Tibial artery (tissue), 4 donors: Measurements from ENCODE around the gene PLEKHF1.

Experiments used
- DNase-seq, 2 donors: peaks; one replicate each; pipeline ENCODE4 v3.0.0-alpha.2; 2019
- H3K27ac ChIP-seq, 2 donors: fragments of 200-600 bp; sonication (generic) in 1 of 2; 1 replicate in 1 of 2; 2 replicates in 1 of 2; pipeline ENCODE4 v1.5.1; 2018 to 2019; ENCODE audit warnings: mild to moderate bottlenecking in 1 of 2
- H3K27me3 ChIP-seq, 2 donors: fragments of 200-600 bp; sonication (generic) in 1 of 2; one replicate each; pipeline versions ENCODE4 v1.5.1 to v1.6.0; 2016 to 2019
- H3K36me3 ChIP-seq, 3 donors: fragments of 200-600 bp; sonication (generic) in 2 of 3; one replicate each; pipeline ENCODE4 v1.5.1; 2016 to 2019; ENCODE audit warnings: mild to moderate bottlenecking in 2 of 3
- H3K4me1 ChIP-seq, 4 donors: fragments of 200-600 bp; sonication (generic) in 2 of 4; 1 replicate in 3 of 4; 2 replicates in 1 of 4; pipeline ENCODE4 v1.5.1; 2016 to 2019
- H3K4me3 ChIP-seq, 2 donors: fragments of 200-600 bp; sonication (generic) in 1 of 2; 1 replicate in 1 of 2; 2 replicates in 1 of 2; pipeline ENCODE4 v1.5.1; 2018 to 2019; ENCODE audit warnings: mild to moderate bottlenecking in 2 of 2
- H3K9me3 ChIP-seq, 3 donors: fragments of 200-600 bp; sonication (generic) in 1 of 3; one replicate each; pipeline ENCODE4 v1.5.1; 2016 to 2019
- intact Hi-C: fragments of 100-400 bp; cut with DNase I; formaldehyde crosslinking; loops from one replicate; pipeline ENCODE4 v1.15.0; 2023; ENCODE audit warnings: low total_unique reads
- TF ChIP-seq, protein P1 (sequence below), 2 experiments: fragments of 200-600 bp in 1 of 2; fragments of 450-650 bp in 1 of 2; IDR thresholded peaks; one replicate each; pipeline ENCODE4 v1.5.1; 2017 to 2019; ENCODE audit warnings: antibody characterized with exemption in 2 of 2, mild to moderate bottlenecking in 1 of 2, moderate library complexity in 1 of 2

Gene PLEKHF1

DNA sequence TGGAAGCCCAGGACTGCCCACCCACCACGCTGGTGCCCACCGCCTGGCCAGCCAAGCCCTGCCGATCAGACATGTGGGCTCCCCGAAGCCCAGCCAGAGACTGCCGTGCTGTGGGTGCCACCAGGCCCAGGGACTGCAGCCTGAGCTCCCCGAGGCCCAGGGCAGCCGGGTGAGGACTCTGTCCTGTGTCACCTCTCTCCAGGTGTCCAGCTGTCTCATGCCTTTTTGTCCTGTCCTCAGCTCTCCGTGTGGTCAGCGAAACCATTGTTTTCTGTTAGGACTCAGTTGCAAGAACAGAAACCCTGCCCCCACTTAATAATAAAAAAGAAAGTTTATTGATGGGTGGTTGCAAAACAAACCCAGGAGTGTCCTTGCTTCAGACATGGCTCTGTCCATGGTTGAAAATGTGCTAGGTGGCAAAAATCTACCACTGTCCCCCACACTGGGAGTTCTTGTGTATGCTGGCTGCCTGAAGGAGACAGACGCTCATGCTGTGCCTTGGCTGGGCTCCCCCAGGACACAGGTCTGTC, 9.9 kb downstream of the PLEKHF1 start:
- Histone ChIP-seq H3K4me1 (peaks cover 0 to 71% (median 37%) of the 10 kb centered on the region in 4 donors), H3K4me3 (no peak overlapping the region)

GRCh38 chr19:29675650-29676186, 10.5 kb downstream of the PLEKHF1 start:
- H3K9me3 ChIP-seq: no peaks in the 10 kb centered on the region
- intact Hi-C loops: no loop called here
- peak in 1 of 2 donors; percentile 48 for DNase-seq
- peaks cover 22 to 54% (median 48%) of the 10 kb centered on the region in 3 donors for H3K36me3 ChIP-seq
- H3K27ac ChIP-seq: no peak overlapping the region
- H3K4me3 ChIP-seq: no peak overlapping the region
- TF ChIP-seq, protein P1, sequence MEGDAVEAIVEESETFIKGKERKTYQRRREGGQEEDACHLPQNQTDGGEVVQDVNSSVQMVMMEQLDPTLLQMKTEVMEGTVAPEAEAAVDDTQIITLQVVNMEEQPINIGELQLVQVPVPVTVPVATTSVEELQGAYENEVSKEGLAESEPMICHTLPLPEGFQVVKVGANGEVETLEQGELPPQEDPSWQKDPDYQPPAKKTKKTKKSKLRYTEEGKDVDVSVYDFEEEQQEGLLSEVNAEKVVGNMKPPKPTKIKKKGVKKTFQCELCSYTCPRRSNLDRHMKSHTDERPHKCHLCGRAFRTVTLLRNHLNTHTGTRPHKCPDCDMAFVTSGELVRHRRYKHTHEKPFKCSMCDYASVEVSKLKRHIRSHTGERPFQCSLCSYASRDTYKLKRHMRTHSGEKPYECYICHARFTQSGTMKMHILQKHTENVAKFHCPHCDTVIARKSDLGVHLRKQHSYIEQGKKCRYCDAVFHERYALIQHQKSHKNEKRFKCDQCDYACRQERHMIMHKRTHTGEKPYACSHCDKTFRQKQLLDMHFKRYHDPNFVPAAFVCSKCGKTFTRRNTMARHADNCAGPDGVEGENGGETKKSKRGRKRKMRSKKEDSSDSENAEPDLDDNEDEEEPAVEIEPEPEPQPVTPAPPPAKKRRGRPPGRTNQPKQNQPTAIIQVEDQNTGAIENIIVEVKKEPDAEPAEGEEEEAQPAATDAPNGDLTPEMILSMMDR (IDR thresholded peaks at IDR 0.05): no peak
- peaks cover 0 to 74% (median 37%) of the 10 kb centered on the region in 4 donors for H3K4me1 ChIP-seq
- no peaks in the 10 kb centered on the region for H3K27me3 ChIP-seq

More for the DNA sequence above, 9.9 kb downstream of the PLEKHF1 start:
- TF ChIP-seq, protein P1 (IDR thresholded peaks at IDR 0.05): no peak
- no peaks in the 10 kb centered on the region for H3K27me3 ChIP-seq
- H3K36me3 ChIP-seq: peaks cover 22 to 54% (median 48%) of the 10 kb centered on the region in 3 donors
- no peaks in the 10 kb centered on the region for H3K9me3 ChIP-seq
- no peak overlapping the region for H3K27ac ChIP-seq
- peak in 1 of 2 donors; percentile 59 for DNase-seq
- intact Hi-C loops: no loop called here

DNA sequence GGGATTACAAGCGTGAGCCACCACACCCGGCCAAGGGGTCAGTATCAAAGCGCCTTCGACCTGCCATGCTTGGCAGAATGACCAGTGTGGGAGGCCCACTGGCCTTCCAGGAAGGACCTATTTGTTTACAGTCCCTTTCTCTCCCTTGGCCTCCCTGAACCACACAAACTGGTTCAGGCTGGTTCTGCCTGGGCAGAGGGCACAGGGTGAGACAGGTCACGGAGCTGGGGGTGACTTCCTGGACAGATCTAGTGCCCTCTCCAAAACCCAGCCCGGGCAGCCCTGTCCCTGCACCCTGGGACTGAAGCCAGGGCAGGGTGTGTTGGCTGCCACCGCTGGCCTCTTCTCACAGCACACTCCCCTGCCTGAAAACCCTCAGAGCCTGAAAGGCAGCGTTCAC, 11.3 kb downstream of the PLEKHF1 start:
- peak in 1 of 2 donors; percentile 63 for DNase-seq
- H3K9me3 ChIP-seq: no peaks in the 10 kb centered on the region
- H3K4me1 ChIP-seq: peaks cover 0 to 74% (median 36%) of the 10 kb centered on the region in 4 donors
- H3K36me3 ChIP-seq: peaks cover 22 to 54% (median 48%) of the 10 kb centered on the region in 3 donors
- no peak overlapping the region for H3K4me3 ChIP-seq
- no peaks in the 10 kb centered on the region for H3K27me3 ChIP-seq
- H3K27ac ChIP-seq: peak overlapping the region in 1 of 2 donors; percentile 45
- intact Hi-C loops: no loop called here
- TF ChIP-seq, protein P1 (IDR thresholded peaks at IDR 0.05): no peak

DNA sequence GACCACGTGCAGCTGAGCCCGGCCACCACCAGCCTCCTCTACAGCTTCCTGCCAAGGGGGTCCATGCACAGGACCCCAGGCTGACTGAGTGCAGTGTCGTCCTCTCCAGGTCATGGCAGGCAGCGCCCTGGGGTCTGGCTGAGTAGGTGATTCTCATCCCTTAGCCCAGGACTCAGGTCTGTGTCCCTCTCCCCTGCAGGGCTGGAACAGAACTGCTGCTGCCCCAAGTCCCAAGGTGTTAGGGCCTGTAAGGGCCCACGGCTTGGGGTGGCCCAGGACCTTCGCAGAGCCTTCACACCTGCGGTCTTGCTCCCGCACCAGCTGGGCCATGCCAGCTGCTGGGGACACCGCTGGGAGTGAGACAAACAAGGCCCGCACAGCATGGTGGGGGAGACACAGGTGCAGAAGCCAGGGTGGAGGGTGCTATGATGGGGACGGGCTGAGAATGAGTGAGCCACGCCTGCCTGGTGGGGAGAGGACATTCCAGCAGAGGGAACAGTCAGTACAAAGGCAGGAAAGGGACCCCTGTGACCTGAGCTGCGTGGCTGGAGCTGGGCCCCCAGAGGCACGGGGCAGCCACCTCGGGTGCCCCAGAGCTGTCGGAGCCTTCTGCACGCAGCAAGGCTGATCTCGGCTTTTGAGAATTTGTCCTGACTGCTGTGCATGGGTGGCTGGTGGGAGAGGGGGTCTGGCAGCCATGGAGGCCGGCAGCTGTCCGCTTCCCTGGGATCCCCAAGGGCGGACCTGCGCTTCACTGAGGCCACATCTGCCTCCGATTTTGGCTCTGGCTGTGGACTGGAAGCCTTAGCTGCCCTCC, 11.9 kb downstream of the PLEKHF1 start:
- H3K4me1 ChIP-seq: peaks cover 0 to 74% (median 35%) of the 10 kb centered on the region in 4 donors
- H3K27me3 ChIP-seq: no peaks in the 10 kb centered on the region
- intact Hi-C loops: no loop called here
- peak in 1 of 2 donors; percentile 64 for DNase-seq
- H3K27ac ChIP-seq: peak overlapping the region in 1 of 2 donors; percentile 45
- no peak overlapping the region for H3K4me3 ChIP-seq
- no peaks in the 10 kb centered on the region for H3K9me3 ChIP-seq
- H3K36me3 ChIP-seq: peaks cover 22 to 54% (median 48%) of the 10 kb centered on the region in 3 donors
- TF ChIP-seq, protein P1 (IDR thresholded peaks at IDR 0.05): no peak

DNA sequence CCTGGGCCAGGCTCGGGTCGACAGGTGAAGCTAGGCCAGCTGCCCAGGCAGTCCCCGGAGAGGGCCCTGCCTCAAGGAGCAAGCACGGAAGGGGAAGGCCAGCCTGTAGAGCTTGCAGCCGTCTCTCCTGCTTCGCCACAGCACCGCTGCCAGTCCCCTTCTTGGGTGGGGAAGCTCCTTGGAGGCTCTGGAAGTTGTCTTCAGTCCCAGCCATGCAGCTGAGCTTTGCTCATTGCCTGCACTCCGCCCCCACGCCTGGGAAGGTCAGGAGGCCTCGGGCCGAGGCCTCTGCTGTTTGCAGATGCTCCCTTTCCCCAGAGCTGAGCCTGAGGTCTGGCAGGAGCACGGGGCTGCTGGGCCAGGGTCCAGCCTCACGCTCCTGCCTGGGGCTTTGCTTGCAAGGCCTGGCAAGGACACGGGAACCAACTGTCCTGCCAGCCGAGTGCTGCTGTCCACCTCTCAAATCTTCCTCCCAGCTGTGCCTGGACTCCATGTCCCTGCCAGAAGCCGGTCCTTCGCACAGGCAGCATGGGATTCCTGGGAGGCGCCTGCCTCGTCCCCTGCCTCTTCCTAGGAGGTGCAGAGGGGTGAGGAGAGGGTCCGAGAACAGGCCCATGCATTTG, 13.3 kb downstream of the PLEKHF1 start:
- Histone ChIP-seq H3K4me1 (peaks cover 0 to 71% (median 37%) of the 10 kb centered on the region in 4 donors), H3K27ac (peak overlapping the region in 1 of 2 donors; percentile 45)
- peak; percentile 86 to 91 for DNase-seq

More for the DNA sequence above, 13.3 kb downstream of the PLEKHF1 start:
- no peak overlapping the region for H3K4me3 ChIP-seq
- H3K36me3 ChIP-seq: peaks cover 22 to 54% (median 47%) of the 10 kb centered on the region in 3 donors
- H3K27me3 ChIP-seq: no peaks in the 10 kb centered on the region
- TF ChIP-seq, protein P1 (IDR thresholded peaks at IDR 0.05): no peak
- intact Hi-C loops: no loop called here
- no peaks in the 10 kb centered on the region for H3K9me3 ChIP-seq
